Measurements from ENCODE around the gene TMED9. TPM values are rescaled to one million over a fixed set of nuclear protein-coding genes. Genes with fewer than 3 reads are reported as not detected.

TMED9 gene
- total RNA-seq, 2 donors from 2014 or later, result 82.2 to 155 TPM

- Histone ChIP-seq H3K27ac (no peak overlapping the region), H3K9me3 (no peaks in the 10 kb centered on the region), H3K4me1 (peaks cover 38% of the 10 kb centered on the region), H3K4me3 (no peak overlapping the region), H3K27me3 (no peaks in the 10 kb centered on the region), H3K36me3 (replicated peaks in 1 of 2; ENCODE audit: insufficient read depth in 1 of 2, low read depth in 2 of 2) (no peaks in the 10 kb centered on the region)
- ATAC-seq (no peak), DNase-seq (no peak)
- TF ChIP-seq POLR2A (IDR thresholded peaks at IDR 0.05) (no peak), CTCF (IDR thresholded peaks at IDR 0.05) (no peak)
- whole genome bisulfite sequencing, 2 donors, result 81% methylated on average over 4 of the region's 4 CpGs
- intact Hi-C loops (cut with DNase I), result no loop called here
Observed at GRCh38 chr5:177602458-177602830, 10.4 kb downstream of the TMED9 start.

- H3K27ac ChIP-seq, result no peak overlapping the region
Observed at GRCh38 chr5:177603631-177604030, 11.6 kb downstream of the TMED9 start.

GRCh38 chr5:177604116-177604521 is 12.1 kb downstream of the TMED9 start:
- Histone ChIP-seq H3K4me3 (no peak overlapping the region), H3K4me1 (peaks cover 33% of the 10 kb centered on the region), H3K27me3 (no peaks in the 10 kb centered on the region), H3K9me3 (no peaks in the 10 kb centered on the region), H3K27ac (no peak overlapping the region), H3K36me3 (replicated peaks in 1 of 2; ENCODE audit: insufficient read depth in 1 of 2, low read depth in 2 of 2) (no peaks in the 10 kb centered on the region)
- intact Hi-C loops (cut with DNase I), result no loop called here
- 89 to 90% methylated on average over 11 to 18 of the region's 27 CpGs for WGBS, 2 donors
- no peak for DNase-seq
- TF ChIP-seq POLR2A (IDR thresholded peaks at IDR 0.05) (no peak), CTCF (IDR thresholded peaks at IDR 0.05) (no peak)
- no peak for ATAC-seq

More at GRCh38 chr5:177603631-177604030, 11.6 kb downstream of the TMED9 start:
- no peak overlapping the region for H3K4me3 ChIP-seq
- peaks cover 36% of the 10 kb centered on the region for H3K4me1 ChIP-seq
- WGBS, 2 donors, result 72 to 80% methylated on average over 5 to 8 of the region's 8 CpGs
- ATAC-seq (no peak), DNase-seq (no peak)
- H3K9me3 ChIP-seq, result no peaks in the 10 kb centered on the region
- no peaks in the 10 kb centered on the region for H3K27me3 ChIP-seq
- H3K36me3 ChIP-seq (replicated peaks in 1 of 2; ENCODE audit: insufficient read depth in 1 of 2, low read depth in 2 of 2), result no peaks in the 10 kb centered on the region
- intact Hi-C loops (cut with DNase I), result no loop called here
- TF ChIP-seq POLR2A (IDR thresholded peaks at IDR 0.05), result no peak
- no peak for TF ChIP-seq CTCF (IDR thresholded peaks at IDR 0.05)

- ATAC-seq (no peak), DNase-seq (no peak)
- Histone ChIP-seq H3K27me3 (no peaks in the 10 kb centered on the region), H3K9me3 (no peaks in the 10 kb centered on the region), H3K27ac (no peak overlapping the region), H3K4me3 (no peak overlapping the region), H3K36me3 (replicated peaks in 1 of 2; ENCODE audit: insufficient read depth in 1 of 2, low read depth in 2 of 2) (no peaks in the 10 kb centered on the region), H3K4me1 (peaks cover 28% of the 10 kb centered on the region)
- TF ChIP-seq CTCF (IDR thresholded peaks at IDR 0.05) (no peak), POLR2A (IDR thresholded peaks at IDR 0.05) (no peak)
- intact Hi-C loops (cut with DNase I), result no loop called here
- 72 to 78% methylated on average over 4 to 5 of the region's 5 CpGs for WGBS, 2 donors
Observed at GRCh38 chr5:177604656-177605055, 12.7 kb downstream of the TMED9 start.

- H3K9me3 ChIP-seq, result no peaks in the 10 kb centered on the region
- DNase-seq (peak in 1 of 4 donors; percentile 18), ATAC-seq (no peak)
- H3K4me1 ChIP-seq, result peaks cover 27% of the 10 kb centered on the region
- H3K4me3 ChIP-seq, result no peak overlapping the region
- no peaks in the 10 kb centered on the region for H3K27me3 ChIP-seq
- TF ChIP-seq CTCF (IDR thresholded peaks at IDR 0.05) (no peak), POLR2A (IDR thresholded peaks at IDR 0.05) (no peak)
- no peak overlapping the region for H3K27ac ChIP-seq
- intact Hi-C loops (cut with DNase I), result no loop called here
- WGBS, 2 donors, result 85 to 88% methylated on average over 5 of the region's 5 CpGs
- H3K36me3 ChIP-seq (replicated peaks in 1 of 2; ENCODE audit: insufficient read depth in 1 of 2, low read depth in 2 of 2), result no peaks in the 10 kb centered on the region
Observed at GRCh38 chr5:177605078-177605477, 13.1 kb downstream of the TMED9 start.
